HT1080 (cell line): ENCODE measurements around the gene TMED6. TPM values are rescaled to one million over a fixed set of nuclear protein-coding genes. Genes with fewer than 3 reads are reported as not detected.
"Not testable (repeated sequence)": the region's sequence is repeated elsewhere in the genome, so short reads cannot be mapped to it uniquely, and the experiment has no call there.

Experiments used
- DNase-seq: peaks from one replicate; pipeline ENCODE4 v3.0.0-alpha.2; 2015; ENCODE audit warnings: low read depth
- total RNA-seq: library from RNA; depleted of rRNA; stranded (reverse); fragments of >200 nt; shearing (Covaris generic); gene quantifications from 2 replicates; pipeline ENCODE4 v1.2.3, GENCODE V29; 2014

TMED6 gene
- total RNA-seq, 1 experiment from 2014 or later: 0.11 TPM

GRCh38 chr16:69363281-69363717 is 11.7 kb upstream of the TMED6 start:
- DNase-seq: no peak

GRCh38 chr16:69360070-69360469 is 8.5 kb upstream of the TMED6 start:
- not testable (repeated sequence) for DNase-seq

- no peak for DNase-seq
Observed at GRCh38 chr16:69350536-69351133, 951 bp downstream of the TMED6 start.

- DNase-seq: no peak
Observed at GRCh38 chr16:69349536-69349935, 2.0 kb downstream of the TMED6 start.

GRCh38 chr16:69348222-69348621 is 3.4 kb downstream of the TMED6 start:
- no peak for DNase-seq

GRCh38 chr16:69346683-69347082 is 4.9 kb downstream of the TMED6 start:
- no peak for DNase-seq

- no peak for DNase-seq
Observed at GRCh38 chr16:69345923-69346322, 5.7 kb downstream of the TMED6 start.

- no peak for DNase-seq
Observed at GRCh38 chr16:69344171-69344570, 7.4 kb downstream of the TMED6 start.

GRCh38 chr16:69340095-69340644 is 11.4 kb downstream of the TMED6 start:
- no peak for DNase-seq

- peak; percentile 98 for DNase-seq
Observed at GRCh38 chr16:69339289-69340094, 12.1 kb downstream of the TMED6 start, which contains the start of the genes COG8 and NIP7. TSS of gene COG8 (minus strand) at chr16:69339564. CDS start at chr16:69339552, 12 bp downstream. TSS of gene NIP7 (plus strand) at chr16:69339772. CDS start at chr16:69339830, 58 bp downstream.

GRCh38 chr16:69338557-69339288 is 12.9 kb downstream of the TMED6 start:
- DNase-seq: no peak

- no peak for DNase-seq
Observed at GRCh38 chr16:69334696-69335095, 16.9 kb downstream of the TMED6 start.

GRCh38 chr16:69330286-69331109 is 21.1 kb downstream of the TMED6 start, which contains the start of gene PDF:
TSS of gene PDF (minus strand) at chr16:69330588. CDS start at chr16:69330570, 18 bp downstream.
- DNase-seq: peak; percentile 94

GRCh38 chr16:69329369-69330285 is 22.0 kb downstream of the TMED6 start:
- DNase-seq: no peak

GRCh38 chr16:69328854-69329316 is 22.7 kb downstream of the TMED6 start:
- DNase-seq: peak; percentile 73

GRCh38 chr16:69327585-69328310 is 23.8 kb downstream of the TMED6 start:
- DNase-seq: no peak

- DNase-seq: no peak
Observed at GRCh38 chr16:69326172-69326873, 25.3 kb downstream of the TMED6 start.

- DNase-seq: no peak
Observed at GRCh38 chr16:69325784-69326171, 25.8 kb downstream of the TMED6 start.
